Left cardiac atrium (tissue), 4 donors: ENCODE results near the gene MBP. TPM values are rescaled to one million over a fixed set of nuclear protein-coding genes. Genes with fewer than 3 reads are reported as not detected.

ENCODE experiments used
- ATAC-seq, 2 donors: fragments of 200-7000 bp; cut with Tn5 transposase; one replicate each; pipeline ENCODE4 v1.9.1; 2020; ENCODE audit warnings: mild to moderate bottlenecking in 2 of 2, moderate library complexity in 2 of 2
- DNase-seq: peaks from one replicate; pipeline ENCODE4 v3.0.0-alpha.2; 2020
- intact Hi-C, 2 donors: fragments of 100-400 bp; cut with DNase I; formaldehyde crosslinking; loops; one replicate each; pipeline versions ENCODE4 v1.14.1 to v1.15.1; 2022 to 2023
- total RNA-seq, 2 donors: library from RNA; stranded (reverse); fragmentation: NEBNext Ultra II Directional; extraction: Animal tissue kit (Norgen Biotek cat#: 25700); gene quantifications; one replicate each; pipeline ENCODE4 v1.2.1, GENCODE V29; 2021
- donor health status: DM: no; HTN: yes; CAD: no.
- donor health status: DM: no; HTN: yes; CAD: no; lungs with severe emphysema.
- donor health status: DM: yes; HTN: yes; CAD: no.
- donor health status: Dilated cardiomyopathy.

The MBP gene
- total RNA-seq, 2 donors from 2014 or later: 21.7 to 24.7 TPM

- ATAC-seq (no peak), DNase-seq (no peak)
- intact Hi-C loops: no loop called here
Observed at GRCh38 chr18:77077941-77078689, 54.5 kb downstream of the MBP start.

GRCh38 chr18:77077401-77077800 is 55.2 kb downstream of the MBP start:
- intact Hi-C loops: no loop called here
- DNase-seq: no peak
- no peak for ATAC-seq

GRCh38 chr18:77076111-77076510 is 56.5 kb downstream of the MBP start:
- intact Hi-C loops: no loop called here
- ATAC-seq (no peak), DNase-seq (no peak)

GRCh38 chr18:77074431-77074830 is 58.2 kb downstream of the MBP start:
- intact Hi-C loops: no loop called here
- ATAC-seq (no peak), DNase-seq (no peak)

GRCh38 chr18:77073336-77074093 is 59.1 kb downstream of the MBP start:
- ATAC-seq (peak; percentile 13 to 25), DNase-seq (no peak)
- intact Hi-C loops: no loop called here

- no peak for DNase-seq
- no peak for ATAC-seq
- intact Hi-C loops: no loop called here
Observed at GRCh38 chr18:77072566-77072965, 60.0 kb downstream of the MBP start.

- DNase-seq (peak; percentile 67), ATAC-seq (peak; percentile 31 to 47)
- intact Hi-C loops: no loop called here
Observed at GRCh38 chr18:77071711-77072292, 60.8 kb downstream of the MBP start.

- intact Hi-C loops: no loop called here
- no peak for ATAC-seq
Observed at GRCh38 chr18:77071061-77071460, 61.5 kb downstream of the MBP start.

GRCh38 chr18:77070627-77071026 is 62.0 kb downstream of the MBP start:
- ATAC-seq (no peak), DNase-seq (no peak)
- intact Hi-C loops: no loop called here

More at GRCh38 chr18:77071061-77071460, 61.5 kb downstream of the MBP start:
- DNase-seq: no peak

GRCh38 chr18:77069931-77070330 is 62.7 kb downstream of the MBP start:
- DNase-seq: no peak
- intact Hi-C loops: no loop called here
- ATAC-seq: no peak

- DNase-seq: no peak
- ATAC-seq: no peak
- intact Hi-C loops: no loop called here
Observed at GRCh38 chr18:77069482-77069881, 63.1 kb downstream of the MBP start.

- DNase-seq (no peak), ATAC-seq (peak; percentile 1 to 7)
- intact Hi-C loops: no loop called here
Observed at GRCh38 chr18:77068321-77069312, 64.0 kb downstream of the MBP start.

- peak; percentile 73 to 83 for ATAC-seq
- intact Hi-C loops: no loop called here
- peak; percentile 74 for DNase-seq
Observed at GRCh38 chr18:77067291-77068061, 65.1 kb downstream of the MBP start.

GRCh38 chr18:77066689-77067088 is 65.9 kb downstream of the MBP start:
- DNase-seq: no peak
- ATAC-seq: no peak
- intact Hi-C loops: no loop called here

GRCh38 chr18:77066101-77066500 is 66.5 kb downstream of the MBP start:
- DNase-seq (no peak), ATAC-seq (no peak)
- intact Hi-C loops: no loop called here

GRCh38 chr18:77065221-77065981 is 67.2 kb downstream of the MBP start:
- DNase-seq (peak; percentile 65), ATAC-seq (peak; percentile 33 to 62)
- intact Hi-C loops: no loop called here

- intact Hi-C loops: no loop called here
- DNase-seq: no peak
- no peak for ATAC-seq
Observed at GRCh38 chr18:77063260-77063659, 69.3 kb downstream of the MBP start.
